C4-2B (cell line): Measurements from ENCODE around the gene MOXD1.

Source experiments
- ZFX ChIP-seq: fragments of 450-650 bp; IDR thresholded peaks from 2 replicates; pipeline ENCODE4 v1.6.1; 2017
- TF ChIP-seq, protein P1 (sequence below): fragments of 450-650 bp; conservative IDR thresholded peaks from 2 replicates; pipeline ENCODE4 v1.5.1; 2017; ENCODE audit warnings: mild to moderate bottlenecking

DNA sequence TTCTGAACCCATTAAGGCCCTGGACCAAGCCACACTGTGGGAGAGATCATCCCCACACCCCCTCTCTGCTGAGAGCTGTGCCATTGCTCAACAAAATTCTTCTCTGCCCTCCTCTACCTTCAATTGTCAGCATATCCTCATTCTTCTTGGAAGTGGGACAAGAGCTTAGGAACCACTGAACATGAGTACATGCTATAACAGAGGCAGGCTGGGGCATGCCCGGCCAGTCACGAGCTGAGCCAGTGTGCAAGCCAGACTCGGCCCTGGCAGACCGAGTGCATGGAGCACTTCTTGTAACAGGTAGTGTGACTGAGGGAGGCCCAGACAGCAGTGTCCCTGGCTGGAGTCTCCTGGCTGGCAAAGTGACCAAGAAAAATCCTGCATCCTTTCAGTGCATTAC, 149.2 kb downstream of the MOXD1 start:
- TF ChIP-seq, protein P1, sequence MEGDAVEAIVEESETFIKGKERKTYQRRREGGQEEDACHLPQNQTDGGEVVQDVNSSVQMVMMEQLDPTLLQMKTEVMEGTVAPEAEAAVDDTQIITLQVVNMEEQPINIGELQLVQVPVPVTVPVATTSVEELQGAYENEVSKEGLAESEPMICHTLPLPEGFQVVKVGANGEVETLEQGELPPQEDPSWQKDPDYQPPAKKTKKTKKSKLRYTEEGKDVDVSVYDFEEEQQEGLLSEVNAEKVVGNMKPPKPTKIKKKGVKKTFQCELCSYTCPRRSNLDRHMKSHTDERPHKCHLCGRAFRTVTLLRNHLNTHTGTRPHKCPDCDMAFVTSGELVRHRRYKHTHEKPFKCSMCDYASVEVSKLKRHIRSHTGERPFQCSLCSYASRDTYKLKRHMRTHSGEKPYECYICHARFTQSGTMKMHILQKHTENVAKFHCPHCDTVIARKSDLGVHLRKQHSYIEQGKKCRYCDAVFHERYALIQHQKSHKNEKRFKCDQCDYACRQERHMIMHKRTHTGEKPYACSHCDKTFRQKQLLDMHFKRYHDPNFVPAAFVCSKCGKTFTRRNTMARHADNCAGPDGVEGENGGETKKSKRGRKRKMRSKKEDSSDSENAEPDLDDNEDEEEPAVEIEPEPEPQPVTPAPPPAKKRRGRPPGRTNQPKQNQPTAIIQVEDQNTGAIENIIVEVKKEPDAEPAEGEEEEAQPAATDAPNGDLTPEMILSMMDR, result no peak
- no peak for TF ChIP-seq ZFX
